NCI-H146 (cell line): ENCODE measurements around the gene GLYR1.

ENCODE experiments used
- DNase-seq: peaks from one replicate; lab custom pipeline; 2025; lab: John Stamatoyannopoulos, UW

GLYR1 gene

DNA sequence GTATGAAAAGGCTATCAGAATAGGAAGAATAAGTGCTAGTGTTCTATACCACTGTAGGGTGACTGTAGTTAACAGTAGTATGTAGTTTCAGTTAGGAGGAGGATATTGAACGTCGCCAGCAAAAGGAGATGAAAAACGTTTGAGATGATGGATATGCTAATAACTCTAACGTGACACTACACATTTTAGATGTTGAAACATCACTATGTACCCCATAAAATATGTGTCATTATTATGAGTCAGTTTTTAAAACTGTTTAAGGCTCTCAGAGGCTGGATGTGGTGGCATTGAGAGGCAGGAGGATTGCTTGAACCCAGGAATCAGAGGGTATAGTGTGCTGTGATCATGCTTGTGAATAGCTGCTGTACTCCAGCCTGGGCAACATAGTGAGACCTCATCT, 32.0 kb upstream of the GLYR1 start:
- no peak for DNase-seq

DNA sequence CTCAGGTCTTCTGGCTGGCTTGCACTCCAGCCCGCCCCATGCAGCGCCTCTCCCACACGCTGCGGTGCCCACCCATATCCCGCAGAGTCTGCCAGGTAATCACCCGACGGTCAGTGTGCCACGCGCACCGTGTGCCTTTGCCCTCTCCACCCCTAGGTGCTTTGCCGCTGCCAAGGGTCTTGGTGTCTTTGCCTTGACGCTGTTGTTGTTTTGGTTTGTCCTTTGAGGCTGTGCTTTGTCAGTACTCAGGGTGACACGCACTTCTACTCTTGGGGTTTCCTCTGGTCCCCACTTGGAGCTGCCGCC, 30.2 kb upstream of the GLYR1 start:
- no peak for DNase-seq

DNA sequence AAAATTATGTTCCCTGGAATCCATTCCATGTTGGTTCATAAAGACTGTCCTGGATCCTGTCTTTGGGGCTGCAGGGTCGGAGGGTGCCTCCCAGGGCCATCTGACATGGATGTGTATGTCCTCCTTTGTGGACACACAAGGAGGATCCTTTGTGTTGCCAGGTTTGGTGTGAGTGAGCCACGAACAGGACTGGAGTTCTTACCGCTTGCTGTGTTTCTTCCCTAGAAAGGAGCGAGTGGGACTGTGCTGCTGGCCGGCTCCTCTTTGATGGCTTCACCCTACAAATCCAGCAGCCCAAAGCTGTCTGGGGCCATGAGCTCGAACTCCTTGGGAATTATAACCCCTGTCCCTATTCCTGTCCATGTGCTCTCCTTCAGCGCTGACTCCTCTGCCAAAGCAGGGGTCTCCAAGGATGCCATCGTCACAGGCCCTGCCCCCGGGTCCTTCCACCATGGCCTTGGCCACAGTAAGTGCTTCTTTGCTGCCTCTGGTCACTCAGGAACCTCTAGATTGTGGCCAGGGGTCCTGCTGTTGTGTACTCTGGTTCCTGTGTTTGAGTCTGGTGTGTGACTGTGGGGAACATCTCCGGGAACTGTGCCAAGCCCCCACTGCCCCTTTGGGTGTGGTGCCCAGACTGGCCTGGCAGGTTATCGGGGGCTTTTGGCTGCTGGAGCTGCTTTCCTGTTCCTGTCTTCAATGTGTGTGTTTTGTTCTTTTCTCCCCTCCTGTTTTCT, 29.7 kb upstream of the GLYR1 start:
- DNase-seq = no peak

DNA sequence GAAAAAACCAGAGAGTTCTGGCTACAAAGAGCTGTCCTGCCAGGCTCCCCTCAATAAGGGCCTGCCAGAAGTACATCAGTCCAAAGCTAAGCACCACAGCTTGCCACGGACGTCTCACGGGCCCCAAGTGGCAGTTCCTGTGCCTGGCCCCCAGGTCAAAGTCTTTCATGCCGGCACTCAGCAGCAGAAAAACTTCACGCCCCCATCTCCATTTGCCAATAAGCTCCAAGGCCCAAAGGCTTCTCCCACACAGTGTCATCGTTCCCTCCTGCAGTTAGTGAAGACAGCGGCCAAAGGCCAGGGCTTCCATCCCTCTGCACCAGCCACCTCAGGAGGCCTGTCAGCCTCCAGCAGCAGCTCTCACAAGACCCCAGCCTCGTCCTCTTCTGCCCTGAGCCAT, 27.6 kb upstream of the GLYR1 start:
- no peak for DNase-seq

DNA sequence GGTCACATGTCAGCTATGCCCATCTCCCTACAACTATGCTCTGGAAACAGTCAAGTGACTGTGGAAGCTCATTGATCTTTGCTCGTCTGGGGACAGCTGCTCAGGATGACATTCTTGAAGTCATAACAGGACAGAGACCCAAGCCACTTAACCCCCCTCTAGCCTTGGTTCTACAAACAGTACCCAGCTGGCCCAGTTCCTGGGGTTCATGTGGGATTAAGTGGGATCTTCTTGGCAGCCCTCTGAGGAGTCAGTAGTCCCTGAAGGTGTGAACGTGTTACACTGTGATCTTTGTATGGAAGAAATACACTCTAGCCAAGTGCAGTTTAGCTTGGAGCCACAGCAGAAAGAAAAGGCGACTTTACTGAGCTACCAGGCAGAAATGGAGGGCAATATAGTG, 26.0 kb upstream of the GLYR1 start:
- DNase-seq = no peak

DNA sequence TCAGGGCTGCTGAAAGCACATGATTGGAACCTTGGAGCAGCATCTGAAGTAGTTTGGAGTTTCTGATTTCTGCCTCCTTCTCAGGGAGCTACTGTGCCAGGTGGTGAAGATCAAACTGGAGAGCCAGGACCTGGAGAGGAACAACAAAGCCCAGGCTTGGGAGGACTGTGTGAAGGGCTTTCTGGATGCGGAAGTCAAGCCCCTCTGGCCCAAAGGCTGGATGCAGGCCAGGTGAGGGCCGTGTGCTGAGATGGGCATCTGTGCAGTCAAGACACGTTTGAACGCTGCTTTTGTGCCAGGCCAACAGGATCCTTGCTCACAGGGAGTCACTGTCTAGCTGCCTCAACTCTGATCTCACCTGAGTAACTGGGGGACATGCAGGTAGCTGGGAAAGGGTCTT, 24.0 kb upstream of the GLYR1 start:
- DNase-seq = no peak

DNA sequence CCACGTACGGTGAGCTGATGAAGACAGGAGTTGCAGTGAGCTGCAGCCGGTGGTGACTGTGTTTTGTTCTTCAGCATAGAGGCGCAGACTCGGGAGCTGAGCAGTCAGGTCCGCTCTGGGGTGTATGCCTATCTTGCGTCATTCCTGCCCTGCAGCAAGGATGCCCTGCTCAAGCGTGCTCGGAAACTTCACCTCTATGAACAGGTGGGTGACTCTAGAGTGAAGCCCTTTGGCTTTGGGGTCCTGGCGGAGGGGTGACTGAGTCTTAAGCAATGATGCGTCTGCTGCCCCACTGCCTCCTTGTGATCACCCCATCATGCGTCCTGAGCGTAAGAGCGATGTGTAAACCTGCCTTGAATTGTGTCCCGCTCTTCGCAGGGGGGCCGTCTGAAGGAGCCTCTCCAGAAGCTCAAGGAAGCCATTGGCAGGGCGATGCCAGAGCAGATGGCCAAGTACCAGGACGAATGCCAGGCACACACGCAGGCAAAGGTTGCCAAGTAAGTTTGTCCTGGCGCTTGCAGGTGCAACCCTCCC, 23.1 kb upstream of the GLYR1 start:
- no peak for DNase-seq

DNA sequence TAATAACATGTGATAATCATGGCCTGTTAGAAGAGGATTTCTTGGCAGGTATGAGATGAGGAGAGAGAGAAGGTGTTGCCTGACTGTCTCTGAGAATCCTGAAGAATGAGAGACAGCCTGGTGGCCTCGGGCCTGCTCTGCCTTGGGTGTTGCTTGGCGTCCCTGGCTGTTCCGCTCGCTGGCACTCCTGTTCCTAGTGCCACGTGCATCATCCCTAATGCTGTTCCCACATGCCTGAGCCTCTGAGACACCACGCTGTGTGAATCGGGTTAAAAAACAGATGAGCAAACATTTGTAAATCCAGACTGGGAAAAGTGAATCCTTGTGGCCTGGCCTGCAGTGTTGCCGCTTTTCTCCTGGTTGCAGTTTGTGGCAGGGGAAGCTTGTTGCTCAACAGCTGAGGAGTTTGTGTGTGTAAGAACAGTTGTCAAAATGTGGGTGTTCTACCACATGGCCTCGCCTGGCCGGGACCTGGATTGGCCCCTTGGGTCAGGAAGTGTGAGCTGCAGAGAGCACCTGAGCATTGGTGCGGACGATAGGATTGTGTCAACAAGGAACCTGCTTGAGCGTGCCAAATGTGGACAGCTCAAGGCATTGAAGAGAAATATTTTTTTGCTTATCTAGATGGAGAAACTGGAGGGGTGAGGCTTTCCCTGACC, 22.2 kb upstream of the GLYR1 start:
- no peak for DNase-seq

DNA sequence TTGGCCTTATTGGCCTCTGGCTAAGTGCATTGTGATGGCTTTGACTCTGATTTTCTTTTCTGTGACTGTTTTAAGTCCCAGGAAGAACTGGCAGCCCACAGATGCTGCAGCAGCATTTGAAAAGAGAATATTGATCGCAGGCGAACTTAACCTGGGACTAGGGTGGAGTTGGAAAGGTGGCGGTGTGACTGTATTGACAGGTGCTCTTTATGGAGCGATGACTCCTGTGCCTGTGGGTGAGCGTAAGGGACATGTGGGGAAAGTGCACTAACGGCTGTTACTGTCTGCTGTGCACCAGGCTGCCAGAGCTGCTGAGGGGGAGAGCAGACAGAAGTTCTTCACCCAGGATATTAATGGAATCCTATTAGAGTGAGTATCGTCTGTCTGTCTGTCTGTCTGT, 21.4 kb upstream of the GLYR1 start:
- DNase-seq = peak; percentile 28

DNA sequence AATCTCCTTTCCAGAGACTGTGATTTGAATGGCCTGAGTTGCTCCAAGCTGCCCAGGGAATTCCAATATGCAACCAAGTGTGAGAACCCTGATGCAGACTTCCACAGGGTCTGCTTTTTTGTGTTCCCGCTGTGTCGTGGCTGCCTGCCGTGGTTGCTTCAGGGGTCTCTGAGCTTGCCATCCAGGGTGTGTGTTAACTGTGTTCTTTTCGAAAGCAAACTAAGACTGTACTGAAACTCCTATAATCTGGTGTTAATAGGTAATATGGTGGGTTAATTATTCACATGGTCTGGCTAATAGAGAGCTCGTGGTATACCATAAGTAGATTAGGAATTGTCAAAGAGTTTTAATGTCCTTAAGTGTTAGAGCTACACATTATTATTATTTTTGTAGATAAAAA, 20.9 kb upstream of the GLYR1 start:
- no peak for DNase-seq

DNA sequence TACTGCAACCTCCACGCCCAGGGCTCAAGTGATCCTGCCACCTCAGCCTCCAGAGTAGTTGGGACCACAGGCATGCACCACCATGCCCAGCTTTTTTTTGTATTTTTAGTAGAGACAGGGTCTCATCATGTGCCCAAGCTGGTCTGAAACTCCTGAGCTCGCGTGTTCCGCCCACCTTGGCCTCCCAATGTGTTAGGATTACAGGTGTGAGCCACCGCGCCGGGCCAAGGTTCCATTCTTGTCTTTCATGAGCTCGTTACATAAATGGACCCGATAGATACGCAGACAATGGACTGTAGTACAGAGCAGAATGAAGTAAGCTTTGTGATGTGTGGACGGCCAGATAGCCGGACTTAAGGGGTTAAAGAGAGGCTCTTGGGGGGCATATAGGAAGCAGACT, 19.5 kb upstream of the GLYR1 start:
- no peak for DNase-seq

DNA sequence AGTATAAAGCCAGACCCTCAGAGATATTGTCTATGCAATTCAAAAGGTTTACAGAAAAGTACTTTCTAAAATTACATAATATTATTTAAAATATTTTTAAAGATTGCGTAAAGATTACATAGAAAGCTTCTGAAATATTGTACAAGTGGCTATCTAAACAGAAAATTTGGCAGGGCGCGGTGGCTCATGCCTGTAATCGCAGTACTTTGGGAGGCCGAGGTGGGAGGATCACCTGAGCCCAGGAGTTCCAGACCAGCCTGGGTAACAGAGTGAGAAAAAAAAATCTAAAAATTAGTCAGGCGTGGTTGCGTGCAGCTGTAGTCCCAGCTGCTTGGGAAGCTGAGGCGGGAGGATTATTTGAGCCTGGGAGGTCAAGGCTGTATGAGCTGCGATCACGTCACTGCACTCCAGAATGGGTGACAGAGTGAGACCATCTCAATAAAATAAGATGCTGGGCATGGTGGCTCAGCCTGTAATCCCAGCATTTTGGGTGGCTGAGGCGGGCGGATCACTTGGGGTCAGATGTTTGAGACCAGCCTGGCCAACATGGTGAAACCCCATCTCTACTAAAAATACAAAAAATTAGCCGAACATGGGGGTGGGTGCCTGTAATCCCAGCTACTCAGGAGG, 18.3 kb upstream of the GLYR1 start:
- DNase-seq = no peak

DNA sequence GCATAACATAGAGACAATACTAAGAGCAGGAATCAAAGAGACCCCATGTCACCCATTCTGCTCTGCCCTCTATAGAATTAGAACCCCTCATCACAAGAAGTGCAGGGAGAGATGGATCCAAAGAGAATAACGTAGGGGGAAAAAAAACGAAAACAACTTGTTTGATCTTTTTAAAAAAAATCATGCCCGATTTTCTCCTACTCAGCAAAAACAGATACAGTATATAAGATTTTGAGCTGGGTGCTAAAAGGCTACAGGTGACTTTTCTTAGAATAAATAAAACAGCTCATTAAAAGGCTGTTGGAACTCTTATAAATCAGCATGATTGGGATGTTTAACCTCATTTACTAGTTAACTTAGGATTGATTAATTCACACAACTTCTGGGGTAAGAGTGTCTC, 17.6 kb upstream of the GLYR1 start:
- no peak for DNase-seq

DNA sequence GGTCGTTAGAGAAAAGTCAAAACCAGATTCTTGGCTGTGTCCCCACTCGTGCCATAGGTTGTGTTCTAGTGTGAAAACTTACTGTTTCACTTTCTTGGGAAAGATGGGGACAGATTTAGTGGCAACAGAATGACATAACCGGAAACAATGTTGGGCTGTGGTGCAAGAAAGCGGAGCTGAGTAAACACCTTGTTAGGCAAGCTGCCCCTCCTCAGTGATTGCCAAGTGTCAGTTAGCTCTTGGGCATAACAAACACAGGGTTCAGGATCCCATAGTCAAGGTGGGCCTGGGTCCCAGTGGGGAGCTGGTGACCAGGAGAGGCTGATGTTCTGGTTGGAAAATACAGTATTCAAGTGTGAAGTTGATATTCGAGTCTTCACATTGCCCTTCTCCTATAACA, 15.6 kb upstream of the GLYR1 start:
- DNase-seq = no peak

DNA sequence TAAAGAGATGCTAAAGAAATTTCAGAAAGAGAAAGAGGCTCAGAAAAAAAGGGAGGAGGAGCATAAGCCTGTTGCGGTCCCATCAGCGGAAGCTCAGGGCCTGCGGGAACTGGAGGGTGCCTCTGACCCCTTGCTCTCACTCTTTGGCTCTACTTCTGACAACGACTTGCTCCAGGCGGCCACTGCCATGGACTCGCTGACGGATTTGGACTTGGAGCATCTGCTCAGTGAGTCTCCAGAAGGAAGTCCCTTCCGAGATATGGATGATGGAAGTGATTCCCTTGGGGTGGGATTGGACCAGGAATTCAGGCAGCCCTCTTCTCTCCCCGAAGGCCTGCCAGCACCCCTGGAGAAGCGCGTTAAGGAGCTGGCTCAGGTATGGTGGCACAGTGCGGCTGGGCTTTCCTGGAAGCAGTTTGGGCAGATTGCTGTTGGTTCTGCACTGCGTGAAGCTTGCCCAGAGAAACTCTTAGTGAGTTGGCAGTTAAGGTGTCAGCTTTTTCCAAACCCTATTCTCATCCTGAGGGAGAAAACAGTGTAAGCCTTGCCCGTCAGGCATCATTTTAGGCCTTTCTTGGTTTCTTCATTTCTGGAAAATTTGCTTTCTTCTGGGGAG, 13.7 kb upstream of the GLYR1 start:
- no peak for DNase-seq

DNA sequence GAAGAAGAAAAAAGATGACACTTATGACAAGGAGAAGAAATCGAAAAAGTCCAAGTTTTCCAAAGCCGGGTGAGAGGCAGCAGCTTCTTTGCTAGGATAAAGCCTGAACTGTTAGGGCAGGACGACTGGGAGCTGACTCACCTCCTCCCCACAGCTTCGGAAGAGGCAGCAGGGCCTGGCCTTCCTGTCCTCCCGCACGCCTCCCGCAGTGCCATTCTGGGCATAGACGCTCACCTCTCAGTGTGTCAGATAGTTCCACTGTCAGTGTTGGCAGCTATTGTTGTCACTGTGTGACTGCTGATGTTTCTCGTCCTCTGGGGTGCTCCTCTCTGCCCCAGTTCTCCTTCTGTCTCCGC, 12.8 kb upstream of the GLYR1 start:
- DNase-seq = no peak

DNA sequence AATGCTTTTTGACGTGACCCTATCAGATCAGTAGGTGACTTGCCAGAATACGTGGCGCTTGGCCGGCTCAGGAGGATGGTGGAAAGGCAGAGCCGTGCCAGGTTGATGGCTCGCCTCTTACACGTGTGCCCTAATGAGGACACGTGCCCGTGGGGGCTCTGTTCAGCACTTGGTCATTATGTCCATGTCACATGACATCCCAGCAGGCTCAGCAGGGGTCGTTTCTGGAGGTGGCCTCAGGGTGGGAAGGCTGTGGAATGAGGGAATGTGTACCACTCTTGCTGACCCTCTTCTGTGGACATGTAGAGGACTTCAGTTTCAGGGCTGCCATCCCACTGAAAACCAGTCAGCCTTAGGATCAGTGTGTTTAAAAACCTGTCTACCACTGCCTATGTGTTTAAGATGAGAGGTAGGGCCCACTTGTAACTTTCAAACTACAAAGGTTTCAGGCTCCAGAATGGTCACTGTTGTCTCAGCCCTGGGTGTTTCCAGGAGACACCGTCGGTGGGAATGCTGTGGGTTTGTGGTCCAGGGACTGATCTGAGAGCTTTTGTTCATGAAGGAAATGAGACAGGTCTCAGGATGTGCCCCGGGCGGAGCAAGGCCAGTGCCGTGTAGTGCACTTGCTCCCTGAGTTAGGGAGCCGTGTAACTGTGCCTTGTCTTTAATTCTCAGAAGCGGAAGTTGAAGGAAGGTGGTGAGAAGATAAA, 12.3 kb upstream of the GLYR1 start:
- DNase-seq = no peak

DNA sequence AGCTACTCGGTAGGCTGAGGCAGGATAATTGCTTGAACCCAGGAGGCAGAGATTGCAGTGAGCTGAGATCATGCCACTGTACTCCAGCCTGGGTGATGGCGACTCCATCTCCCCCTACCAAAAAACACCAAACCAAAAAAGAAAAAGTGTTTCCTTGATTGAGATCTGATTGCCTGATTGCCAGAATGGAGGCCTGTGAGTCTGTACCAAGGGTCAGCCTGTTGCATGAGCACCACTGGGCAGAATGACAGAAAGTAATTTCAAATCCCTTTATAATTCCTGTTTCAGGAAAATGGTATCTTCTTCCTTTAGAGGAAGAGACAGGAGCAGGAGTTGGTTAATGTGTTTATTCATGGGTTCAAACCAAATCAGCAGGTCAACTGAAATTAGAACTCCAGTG, 8.7 kb upstream of the GLYR1 start:
- no peak for DNase-seq

DNA sequence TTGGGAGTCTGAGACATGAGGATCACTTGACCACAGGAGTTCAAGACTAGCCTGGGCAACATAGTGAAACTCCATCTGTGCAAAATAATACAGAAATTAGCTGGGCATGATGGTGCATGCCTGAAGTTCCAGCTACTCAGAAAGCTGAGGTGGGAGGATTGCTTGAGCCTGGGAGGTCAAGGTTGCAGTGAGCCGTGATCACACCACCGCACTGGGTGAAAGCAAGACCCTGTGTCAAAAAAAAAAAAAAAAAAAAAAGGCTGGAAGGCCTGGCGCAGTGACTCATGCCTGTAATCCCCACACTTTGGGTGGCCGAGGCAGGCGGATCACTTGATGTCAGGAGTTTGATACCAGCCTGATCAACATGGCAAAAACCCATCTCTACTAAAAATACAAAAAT, 8.3 kb upstream of the GLYR1 start:
- DNase-seq = no peak

DNA sequence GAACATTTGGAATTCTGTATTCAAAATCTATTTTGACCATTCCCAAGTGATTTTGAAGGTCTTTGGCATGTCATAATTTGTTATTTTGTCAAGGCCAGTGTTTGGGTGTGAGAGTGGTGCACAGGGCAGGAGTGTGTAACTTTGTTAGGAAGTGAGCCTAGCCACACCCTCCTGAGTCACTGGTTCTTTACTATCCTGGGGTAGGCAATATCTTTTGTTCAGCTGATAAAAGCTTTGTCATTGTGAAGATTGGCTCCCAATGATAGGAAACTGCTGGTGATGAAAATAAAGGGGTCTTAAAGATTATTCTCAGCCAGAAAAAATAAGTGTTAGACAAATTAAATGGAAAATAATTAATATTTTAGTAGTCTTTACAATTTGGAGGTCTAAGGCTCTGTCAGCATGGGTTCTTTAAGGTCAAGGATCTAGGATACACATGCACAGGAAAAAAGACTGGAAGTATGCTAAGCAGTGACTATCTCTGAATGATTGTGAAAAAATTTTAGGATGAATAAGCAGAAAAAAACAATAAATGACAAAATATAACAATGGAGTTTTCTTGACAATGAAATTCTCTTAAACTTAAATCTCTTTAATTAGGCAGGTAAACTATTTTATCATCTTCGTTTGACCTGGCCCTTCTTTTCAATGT, 5.3 kb upstream of the GLYR1 start:
- no peak for DNase-seq

DNA sequence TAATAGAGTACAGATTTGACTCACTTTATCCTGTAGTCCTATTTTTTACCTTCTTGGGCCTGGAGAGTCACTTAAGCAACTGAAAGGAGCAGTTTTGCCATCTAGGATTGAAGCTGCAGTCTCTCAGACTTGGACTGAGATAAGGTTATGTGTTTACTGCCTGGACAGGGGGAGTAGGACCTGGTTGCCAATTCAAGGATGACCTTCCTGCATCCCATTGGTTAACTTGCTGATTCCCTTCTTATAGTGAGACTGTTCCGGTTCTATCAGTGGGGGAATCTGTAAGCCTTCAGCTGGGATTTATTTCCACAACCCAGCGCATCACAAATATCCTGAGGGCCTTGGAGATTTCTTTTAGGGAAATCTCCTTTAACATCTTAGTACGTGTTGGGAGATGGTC, 3.1 kb upstream of the GLYR1 start:
- DNase-seq = no peak
